Endothelial cell (in vitro differentiated cells): ENCODE data around the gene PRR3. TPM values are rescaled to one million over a fixed set of nuclear protein-coding genes. Genes with fewer than 3 reads are reported as not detected.
"Not testable (repeated sequence)": the region's sequence is repeated elsewhere in the genome, so short reads cannot be mapped to it uniquely, and the experiment has no call there.

Experiments used
- DNase-seq: peaks from one replicate; pipeline ENCODE4 v3.0.0; 2021; ENCODE audit warnings: low spot score
- H3K27ac Mint-ChIP-seq: one replicate; pipeline ENCODE4 v1.8.0; 2021; ENCODE audit warnings: mixed read lengths, inconsistent platforms; ENCODE audit not compliant: unreplicated experiment
- H3K27me3 Mint-ChIP-seq: one replicate; pipeline ENCODE4 v1.8.0; 2021; ENCODE audit warnings: mild to moderate bottlenecking, moderate library complexity, mixed read lengths, inconsistent platforms; ENCODE audit not compliant: unreplicated experiment
- H3K36me3 Mint-ChIP-seq: one replicate; pipeline ENCODE4 v1.8.0; 2021; ENCODE audit warnings: mild to moderate bottlenecking, low read depth, mixed read lengths, inconsistent platforms; ENCODE audit not compliant: unreplicated experiment
- H3K4me1 Mint-ChIP-seq: one replicate; pipeline ENCODE4 v1.8.0; 2021; ENCODE audit warnings: mild to moderate bottlenecking, mixed read lengths, inconsistent platforms; ENCODE audit not compliant: unreplicated experiment
- H3K4me3 Mint-ChIP-seq: one replicate; pipeline ENCODE4 v1.8.0; 2021; ENCODE audit warnings: mild to moderate bottlenecking, mixed read lengths, inconsistent platforms; ENCODE audit not compliant: unreplicated experiment
- H3K9me3 Mint-ChIP-seq: one replicate; pipeline ENCODE4 v1.8.0; 2021; ENCODE audit warnings: mixed read lengths, inconsistent platforms; ENCODE audit not compliant: unreplicated experiment
- CTCF ChIP-seq: fragments of 200-600 bp; sonication (generic); IDR thresholded peaks from one replicate; pipeline ENCODE4 v1.5.0; 2021; ENCODE audit warnings: antibody characterized with exemption; ENCODE audit not compliant: unreplicated experiment
- total RNA-seq: library from RNA; stranded (reverse); fragmentation: NEBNext Ultra II Directional; extraction: Animal tissue kit (Norgen Biotek cat#: 25700); gene quantifications from one replicate; pipeline ENCODE4 v1.2.1, GENCODE V29; 2021; ENCODE audit not compliant: unreplicated experiment

The PRR3 gene
- total RNA-seq, 1 donor from 2014 or later, result 12.6 TPM

- Mint-ChIP-seq H3K27ac (peak overlapping the region; percentile 48), H3K36me3 (peaks cover 13% of the 10 kb centered on the region), H3K27me3 (peaks cover 4% of the 10 kb centered on the region), H3K4me3 (no peak overlapping the region), H3K9me3 (no peaks in the 10 kb centered on the region), H3K4me1 (peaks cover 9% of the 10 kb centered on the region)
- no peak for DNase-seq
- TF ChIP-seq CTCF, result no peak
These were observed 36.6 kb upstream of the PRR3 start for GRCh38 chr6:30520522-30520921.

DNA sequence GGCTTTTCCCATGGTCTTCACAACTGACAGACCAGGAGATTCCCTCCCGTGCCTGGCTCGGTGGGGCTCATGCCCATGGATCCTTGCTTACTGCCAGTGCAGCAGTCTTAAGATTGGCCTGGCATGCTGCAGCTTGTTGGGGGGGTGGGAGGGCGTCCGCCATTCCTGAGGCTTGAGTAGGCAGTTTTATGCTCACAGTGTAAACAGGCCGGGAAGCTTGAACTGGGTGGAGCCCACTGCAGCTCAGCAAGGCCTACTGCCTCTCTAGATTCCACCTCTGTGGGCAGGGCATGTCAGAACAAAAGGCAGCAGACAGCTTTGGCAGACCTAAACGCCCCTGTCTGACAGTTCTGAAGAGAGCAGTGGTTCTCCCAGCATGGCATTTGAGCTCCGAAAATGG lies 36.0 kb upstream of the PRR3 start:
- not testable (repeated sequence) for H3K27ac Mint-ChIP-seq, H3K9me3 Mint-ChIP-seq, H3K27me3 Mint-ChIP-seq, H3K4me3 Mint-ChIP-seq, DNase-seq, H3K4me1 Mint-ChIP-seq
- peaks cover 13% of the 10 kb centered on the region for H3K36me3 Mint-ChIP-seq

GRCh38 chr6:30521952-30522351 lies 35.1 kb upstream of the PRR3 start:
- peak overlapping the region; percentile 62 for H3K27ac Mint-ChIP-seq
- H3K9me3 Mint-ChIP-seq, H3K27me3 Mint-ChIP-seq, DNase-seq, H3K4me3 Mint-ChIP-seq, H3K4me1 Mint-ChIP-seq: not testable (repeated sequence)
- H3K36me3 Mint-ChIP-seq, result peaks cover 13% of the 10 kb centered on the region

DNA sequence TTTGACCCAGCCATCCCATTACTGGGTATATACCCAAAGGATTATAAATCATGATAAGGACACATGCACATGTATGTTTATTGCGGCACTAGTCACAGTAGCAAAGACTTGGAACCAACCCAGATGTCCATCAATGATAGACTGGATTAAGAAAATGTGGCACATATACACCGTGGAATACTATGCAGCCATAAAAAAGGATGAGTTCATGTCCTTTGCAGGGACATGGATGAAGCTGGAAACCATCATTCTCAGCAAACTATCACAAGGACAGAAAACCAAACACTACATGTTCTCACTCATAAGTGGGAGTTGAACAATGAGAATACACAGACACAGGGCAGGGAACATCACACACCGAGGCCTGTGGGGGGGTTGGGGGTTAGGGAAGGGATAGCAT lies 30.7 kb upstream of the PRR3 start:
- not testable (repeated sequence) for H3K27me3 Mint-ChIP-seq, DNase-seq, H3K4me3 Mint-ChIP-seq, H3K36me3 Mint-ChIP-seq, H3K27ac Mint-ChIP-seq, H3K9me3 Mint-ChIP-seq
- peaks cover 21% of the 10 kb centered on the region for H3K4me1 Mint-ChIP-seq

DNA sequence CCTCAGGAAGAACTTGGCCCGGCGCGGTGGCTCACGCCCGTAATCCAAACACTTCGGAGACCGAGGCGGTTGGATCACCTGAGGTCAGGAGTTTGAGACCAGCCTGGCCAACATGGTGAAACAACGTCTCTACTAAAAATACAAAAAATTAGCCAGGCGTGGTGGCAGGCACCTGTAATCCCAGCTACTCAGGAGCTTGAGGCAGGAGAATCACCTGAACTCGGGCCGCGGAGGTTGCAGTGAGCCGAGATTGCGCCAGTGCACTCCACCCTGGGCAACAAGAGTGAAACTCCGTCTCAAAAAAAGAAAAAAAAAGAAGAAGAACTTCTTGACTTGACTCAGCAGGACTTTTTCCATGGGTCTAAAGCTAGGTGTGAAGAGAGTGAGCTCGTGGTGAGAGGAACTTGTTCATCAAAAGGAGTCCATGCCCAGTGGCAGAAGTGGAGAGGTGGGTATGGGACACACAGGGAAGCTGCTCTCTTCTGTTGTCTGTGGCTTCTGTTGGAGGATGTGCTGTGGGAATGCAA lies 27.7 kb upstream of the PRR3 start:
- DNase-seq, H3K9me3 Mint-ChIP-seq, H3K4me3 Mint-ChIP-seq, H3K36me3 Mint-ChIP-seq, H3K27me3 Mint-ChIP-seq, H3K27ac Mint-ChIP-seq: not testable (repeated sequence)
- H3K4me1 Mint-ChIP-seq, result peaks cover 27% of the 10 kb centered on the region

- DNase-seq, result no peak
- H3K4me3 Mint-ChIP-seq, result no peak overlapping the region
- H3K4me1 Mint-ChIP-seq, result peaks cover 27% of the 10 kb centered on the region
- H3K27me3 Mint-ChIP-seq, result peaks cover 3% of the 10 kb centered on the region
- peaks cover 5% of the 10 kb centered on the region for H3K36me3 Mint-ChIP-seq
- no peak overlapping the region for H3K27ac Mint-ChIP-seq
- TF ChIP-seq CTCF, result no peak
- H3K9me3 Mint-ChIP-seq, result no peaks in the 10 kb centered on the region
These were observed 27.1 kb upstream of the PRR3 start for GRCh38 chr6:30530014-30530413.

GRCh38 chr6:30533460-30534294 lies 23.4 kb upstream of the PRR3 start:
- no peak overlapping the region for H3K4me3 Mint-ChIP-seq
- H3K4me1 Mint-ChIP-seq, result peaks cover 27% of the 10 kb centered on the region
- H3K27me3 Mint-ChIP-seq, result peaks cover 3% of the 10 kb centered on the region
- DNase-seq, result no peak
- no peak for TF ChIP-seq CTCF
- no peaks in the 10 kb centered on the region for H3K9me3 Mint-ChIP-seq
- H3K36me3 Mint-ChIP-seq, result no peaks in the 10 kb centered on the region
- H3K27ac Mint-ChIP-seq, result peak overlapping the region; percentile 48
